PFSK-1 (cell line): ENCODE data around the gene DDX17.

Experiments used
- FOXP2 ChIP-seq: optimal IDR thresholded peaks from 2 replicates; pipeline ENCODE3; 2011; ENCODE audit warnings: borderline replicate concordance, control low read depth, inconsistent platforms; ENCODE audit not compliant: insufficient read depth; ENCODE audit errors: extremely low read length, extremely low read depth
- POLR2AphosphoS5 ChIP-seq: IDR thresholded peaks from 2 replicates; pipeline ENCODE4 v1.6.1; 2012; ENCODE audit warnings: low read depth, mild to moderate bottlenecking, control low read depth, low read length, moderate library complexity
- REST ChIP-seq, 2 experiments: IDR thresholded peaks; 2 replicates each; pipeline versions ENCODE4 v1.6.1 to v1.8.0; 2011 to 2012; ENCODE audit warnings: low read depth in 2 of 2, low read length in 2 of 2, control low read depth in 1 of 2, inconsistent platforms in 1 of 2, mild to moderate bottlenecking in 1 of 2, moderate library complexity in 1 of 2; ENCODE audit not compliant: insufficient read depth in 1 of 2
- SIN3A ChIP-seq: IDR thresholded peaks from 2 replicates; pipeline ENCODE4 v1.6.1; 2012; ENCODE audit warnings: mild to moderate bottlenecking, low read length, moderate library complexity, borderline replicate concordance; ENCODE audit not compliant: insufficient read depth
- TAF1 ChIP-seq: IDR thresholded peaks from 2 replicates; pipeline ENCODE4 v1.6.1; 2012; ENCODE audit warnings: low read length, control low read depth, borderline replicate concordance; ENCODE audit not compliant: insufficient read depth

The DDX17 gene

GRCh38 chr22:38436629-38437395 lies 69.3 kb downstream of the DDX17 start:
- TF ChIP-seq POLR2AphosphoS5, result no peak
- no peak for TF ChIP-seq SIN3A
- TF ChIP-seq FOXP2, result no peak
- no peak for TF ChIP-seq REST (IDR thresholded peaks at IDR 0.05; ENCODE audit: insufficient read depth in 1 of 2, low read depth in 2 of 2, low read length in 2 of 2)
- TF ChIP-seq TAF1, result no peak

DNA sequence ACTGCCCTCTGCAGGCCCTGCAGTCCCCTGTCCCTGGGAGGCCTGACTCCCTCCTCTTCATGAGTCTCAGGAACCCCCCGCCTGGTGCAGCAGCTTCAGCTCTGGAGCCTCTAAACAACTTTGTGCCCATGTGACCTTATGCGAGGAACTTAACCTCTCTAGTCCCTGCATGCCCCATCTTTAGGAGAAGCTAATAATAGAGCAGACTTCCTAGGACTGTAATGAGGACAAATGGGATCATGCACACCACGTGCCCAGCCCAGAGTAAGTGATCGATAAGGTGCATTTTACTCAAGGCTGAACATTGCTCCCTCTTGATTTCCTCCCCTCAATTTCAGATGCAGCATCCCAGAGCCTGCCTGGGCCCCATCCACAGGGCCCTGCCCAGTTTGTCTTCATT lies 70.1 kb downstream of the DDX17 start:
- TF ChIP-seq REST (IDR thresholded peaks at IDR 0.05; ENCODE audit: insufficient read depth in 1 of 2, low read depth in 2 of 2, low read length in 2 of 2), result no peak
- no peak for TF ChIP-seq POLR2AphosphoS5
- no peak for TF ChIP-seq FOXP2
- no peak for TF ChIP-seq SIN3A
- no peak for TF ChIP-seq TAF1

- TF ChIP-seq REST (IDR thresholded peaks at IDR 0.05; ENCODE audit: insufficient read depth in 1 of 2, low read depth in 2 of 2, low read length in 2 of 2) (no peak), TAF1 (no peak), POLR2AphosphoS5 (no peak), SIN3A (no peak), FOXP2 (no peak)
Measured at GRCh38 chr22:38435010-38435409, 71.1 kb downstream of the DDX17 start.

GRCh38 chr22:38433871-38434270 lies 72.2 kb downstream of the DDX17 start:
- TF ChIP-seq SIN3A (no peak), REST (IDR thresholded peaks at IDR 0.05; ENCODE audit: insufficient read depth in 1 of 2, low read depth in 2 of 2, low read length in 2 of 2) (no peak), POLR2AphosphoS5 (no peak), TAF1 (no peak), FOXP2 (no peak)
